Measurements from ENCODE around the gene ZEB1.

Gene ZEB1

DNA sequence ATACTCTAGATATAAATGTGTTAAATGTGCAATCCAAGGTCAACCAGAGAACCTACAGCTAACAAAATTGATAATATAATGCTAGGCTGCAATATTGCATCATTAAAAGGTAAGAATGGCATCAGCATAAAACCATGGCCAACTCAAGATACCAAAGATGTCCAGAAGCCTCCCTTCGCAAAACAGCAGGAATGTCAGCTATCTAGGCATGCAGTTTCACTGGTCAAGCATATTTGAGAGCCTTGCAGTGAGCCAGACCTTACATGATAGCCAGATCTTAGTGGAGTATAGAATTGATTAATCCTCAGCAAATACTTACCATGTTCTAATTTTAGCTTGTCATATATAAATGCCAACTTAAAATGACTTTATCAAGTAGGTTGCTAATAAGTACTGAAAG, 138.8 kb downstream of the ZEB1 start:
- Mint-ChIP-seq H3K36me3 (ENCODE audit: low read depth) (peaks cover 74% of the 10 kb centered on the region), H3K4me1 (ENCODE audit: low read depth) (peaks cover 21% of the 10 kb centered on the region), H3K27me3 (no peaks in the 10 kb centered on the region), H3K4me3 (no peak overlapping the region), H3K9me3 (peaks cover 29% of the 10 kb centered on the region), H3K27ac (no peak overlapping the region)
- no peak for DNase-seq

- Mint-ChIP-seq H3K4me3 (no peak overlapping the region), H3K27ac (no peak overlapping the region), H3K36me3 (ENCODE audit: low read depth) (peaks cover 74% of the 10 kb centered on the region), H3K9me3 (peaks cover 29% of the 10 kb centered on the region), H3K4me1 (ENCODE audit: low read depth) (peaks cover 19% of the 10 kb centered on the region), H3K27me3 (no peaks in the 10 kb centered on the region)
- DNase-seq, result no peak
Observed at GRCh38 chr10:31458974-31459373, 140.0 kb downstream of the ZEB1 start.

- H3K4me1 Mint-ChIP-seq (ENCODE audit: low read depth), result peaks cover 14% of the 10 kb centered on the region
- no peaks in the 10 kb centered on the region for H3K27me3 Mint-ChIP-seq
- no peak overlapping the region for H3K4me3 Mint-ChIP-seq
- no peak overlapping the region for H3K27ac Mint-ChIP-seq
- DNase-seq, result no peak
- peaks cover 71% of the 10 kb centered on the region for H3K36me3 Mint-ChIP-seq (ENCODE audit: low read depth)
- peaks cover 29% of the 10 kb centered on the region for H3K9me3 Mint-ChIP-seq
Observed at GRCh38 chr10:31460242-31460641, 141.2 kb downstream of the ZEB1 start.

DNA sequence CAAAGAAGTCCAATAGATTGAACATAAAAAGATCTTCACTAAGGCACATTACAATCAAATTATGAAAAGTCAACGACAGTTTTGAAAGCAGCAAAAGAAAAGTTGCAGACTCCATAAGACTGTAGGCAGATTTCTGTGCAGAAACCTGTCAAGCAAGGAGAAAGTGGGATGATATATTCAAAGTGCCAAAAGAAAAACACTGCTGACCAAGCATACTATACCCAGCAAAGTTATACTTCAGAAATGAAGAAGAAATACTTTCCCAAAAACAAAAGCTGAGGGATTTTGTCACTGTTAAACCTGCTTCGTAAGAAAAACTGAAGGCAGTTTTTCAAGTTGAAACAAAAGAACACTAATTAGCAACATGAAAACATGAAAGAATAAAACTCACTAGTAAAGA, 145.5 kb downstream of the ZEB1 start:
- Mint-ChIP-seq H3K36me3 (ENCODE audit: low read depth) (peaks cover 91% of the 10 kb centered on the region), H3K4me1 (ENCODE audit: low read depth) (no peaks in the 10 kb centered on the region), H3K9me3 (peaks cover 40% of the 10 kb centered on the region), H3K27ac (no peak overlapping the region), H3K4me3 (no peak overlapping the region), H3K27me3 (no peaks in the 10 kb centered on the region)
- DNase-seq, result no peak

DNA sequence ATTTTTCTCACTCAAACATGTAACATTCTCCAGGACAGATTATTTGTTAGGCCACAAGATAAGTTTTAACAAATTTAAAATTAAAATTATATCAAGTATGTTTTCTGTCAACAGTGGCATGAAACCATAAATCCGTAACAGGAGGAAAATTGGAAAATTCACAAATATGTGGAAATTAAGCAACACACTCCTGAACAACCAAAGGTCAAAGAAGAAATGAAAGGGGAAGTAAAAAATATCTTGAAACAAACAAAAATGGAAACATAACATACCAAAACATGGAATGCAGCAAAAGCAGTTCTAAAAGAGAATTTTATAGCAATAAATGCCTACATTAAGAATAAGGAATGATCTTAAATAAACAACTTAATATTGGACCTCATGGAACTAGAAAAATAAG, 147.3 kb downstream of the ZEB1 start:
- no peak for DNase-seq
- H3K4me1 Mint-ChIP-seq (ENCODE audit: low read depth), result no peaks in the 10 kb centered on the region
- H3K4me3 Mint-ChIP-seq, result no peak overlapping the region
- peaks cover 78% of the 10 kb centered on the region for H3K36me3 Mint-ChIP-seq (ENCODE audit: low read depth)
- H3K9me3 Mint-ChIP-seq, result peaks cover 38% of the 10 kb centered on the region
- H3K27ac Mint-ChIP-seq, result no peak overlapping the region
- H3K27me3 Mint-ChIP-seq, result no peaks in the 10 kb centered on the region

DNA sequence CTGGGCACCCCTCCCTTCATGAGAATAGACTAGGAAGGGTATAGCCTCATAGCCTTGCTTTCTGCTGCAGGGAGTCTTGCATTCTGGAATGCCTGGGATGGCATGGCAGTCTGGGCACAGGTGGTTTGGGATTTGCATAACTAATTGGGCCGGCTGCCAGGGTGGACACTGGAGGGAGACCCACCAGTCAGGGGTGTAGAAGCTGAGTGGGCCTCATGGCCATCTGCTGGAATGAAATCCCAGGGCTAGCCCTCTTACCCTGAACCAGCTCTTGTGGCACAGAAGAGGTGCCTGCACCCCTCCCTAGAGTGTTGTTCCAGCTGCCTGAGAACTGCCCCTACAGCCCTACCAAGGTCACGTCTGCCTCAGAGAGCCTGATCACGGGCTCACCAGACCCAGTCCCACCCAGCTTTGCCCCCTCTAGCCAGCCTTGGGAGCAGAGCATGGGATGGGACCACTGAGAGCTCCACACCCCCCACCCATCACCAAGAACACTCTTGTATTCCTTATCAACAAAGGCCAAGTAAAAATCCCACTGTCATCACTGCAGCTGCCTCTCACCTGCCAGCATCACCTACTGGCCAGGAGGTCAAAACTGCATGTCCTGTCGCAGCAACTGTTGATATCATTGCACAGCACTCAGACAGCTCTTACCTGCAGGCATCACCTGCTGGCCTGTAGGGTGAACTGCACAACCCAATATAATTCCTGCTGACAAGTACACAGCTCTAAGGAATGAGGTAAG, 148.9 kb downstream of the ZEB1 start:
- Mint-ChIP-seq H3K4me1 (ENCODE audit: low read depth) (no peaks in the 10 kb centered on the region), H3K27me3 (no peaks in the 10 kb centered on the region), H3K27ac (peak overlapping the region; percentile 66), H3K36me3 (ENCODE audit: low read depth) (peaks cover 63% of the 10 kb centered on the region), H3K9me3 (peaks cover 26% of the 10 kb centered on the region), H3K4me3 (no peak overlapping the region)
- no peak for DNase-seq

DNA sequence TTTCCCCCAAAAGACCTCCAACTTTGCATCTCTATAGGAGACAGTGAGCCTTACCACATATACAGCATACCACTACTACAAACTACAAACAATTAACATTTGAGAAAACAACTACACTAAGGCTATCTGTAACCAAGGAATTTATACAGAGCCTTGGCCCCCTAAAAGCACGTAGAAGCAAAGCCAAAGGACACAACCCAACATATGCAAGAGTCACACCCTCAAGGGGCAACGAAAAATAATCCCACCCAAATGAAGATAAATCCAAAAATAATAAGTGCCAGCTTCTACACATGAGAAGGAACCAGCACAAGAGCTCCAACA, 149.5 kb downstream of the ZEB1 start:
- Mint-ChIP-seq H3K4me1 (ENCODE audit: low read depth) (no peaks in the 10 kb centered on the region), H3K4me3 (no peak overlapping the region), H3K9me3 (peaks cover 20% of the 10 kb centered on the region), H3K27ac (no peak overlapping the region), H3K27me3 (no peaks in the 10 kb centered on the region), H3K36me3 (ENCODE audit: low read depth) (peaks cover 57% of the 10 kb centered on the region)
- DNase-seq, result no peak

DNA sequence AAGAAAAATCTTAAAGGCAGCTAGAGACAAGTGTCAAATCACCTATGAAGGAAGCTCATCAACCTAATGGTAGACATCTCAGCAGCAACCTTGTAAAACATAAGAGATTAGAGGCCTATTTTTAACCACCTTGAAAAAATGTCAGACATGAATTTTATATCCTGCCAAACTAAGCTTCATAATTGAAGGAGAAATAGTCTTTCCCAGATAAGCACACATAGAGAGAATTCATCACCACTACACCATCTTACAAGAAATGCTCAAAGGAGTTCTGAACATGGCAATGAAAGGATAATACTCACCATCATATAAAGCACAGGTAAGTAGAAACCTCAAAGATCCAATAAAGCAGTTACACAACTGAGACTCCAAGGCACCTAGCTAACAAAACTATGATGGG, 156.5 kb downstream of the ZEB1 start:
- H3K9me3 Mint-ChIP-seq, result peaks cover 16% of the 10 kb centered on the region
- no peaks in the 10 kb centered on the region for H3K27me3 Mint-ChIP-seq
- H3K4me1 Mint-ChIP-seq (ENCODE audit: low read depth), result peaks cover 26% of the 10 kb centered on the region
- peaks cover 25% of the 10 kb centered on the region for H3K36me3 Mint-ChIP-seq (ENCODE audit: low read depth)
- no peak overlapping the region for H3K27ac Mint-ChIP-seq
- no peak for DNase-seq
- H3K4me3 Mint-ChIP-seq, result no peak overlapping the region

DNA sequence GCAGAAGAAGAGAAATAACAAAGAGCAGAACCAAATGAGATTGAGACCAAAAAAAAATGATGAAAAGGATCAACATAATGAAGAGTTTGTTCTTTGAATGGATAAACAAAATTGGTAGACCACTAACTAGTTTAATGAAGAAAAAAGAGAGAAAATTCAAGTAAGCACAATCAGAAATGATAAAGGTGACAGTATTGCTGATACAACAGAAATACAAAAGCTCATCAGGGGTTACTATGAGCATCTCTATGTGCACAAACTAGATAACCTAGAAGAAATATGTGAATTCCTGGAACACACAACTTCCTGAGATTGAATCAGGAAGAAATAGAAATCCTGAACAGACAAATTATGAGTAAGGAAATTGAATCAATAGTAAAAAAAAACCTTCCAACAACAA, 157.1 kb downstream of the ZEB1 start:
- H3K27ac Mint-ChIP-seq, result no peak overlapping the region
- peaks cover 26% of the 10 kb centered on the region for H3K4me1 Mint-ChIP-seq (ENCODE audit: low read depth)
- no peak overlapping the region for H3K4me3 Mint-ChIP-seq
- H3K36me3 Mint-ChIP-seq (ENCODE audit: low read depth), result peaks cover 27% of the 10 kb centered on the region
- H3K9me3 Mint-ChIP-seq, result peaks cover 16% of the 10 kb centered on the region
- DNase-seq, result no peak
- no peaks in the 10 kb centered on the region for H3K27me3 Mint-ChIP-seq

DNA sequence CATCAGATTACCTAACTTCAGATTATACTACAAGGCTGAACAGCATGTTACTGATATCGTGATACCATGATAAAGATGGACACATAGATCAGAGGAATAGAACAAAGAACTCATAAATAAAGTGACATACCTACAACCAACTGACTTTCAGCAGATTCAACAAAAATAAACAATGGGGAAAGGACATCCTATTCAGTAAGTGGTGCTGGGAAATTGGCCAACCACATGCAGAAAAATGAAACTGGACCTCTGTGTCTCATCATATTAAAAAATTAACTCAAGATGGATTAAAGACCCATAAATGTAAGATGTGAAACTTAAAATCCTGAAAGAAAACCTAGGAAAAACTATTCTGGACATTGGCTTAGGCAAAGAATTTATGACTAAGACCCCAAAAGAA, 158.6 kb downstream of the ZEB1 start:
- peaks cover 33% of the 10 kb centered on the region for H3K36me3 Mint-ChIP-seq (ENCODE audit: low read depth)
- DNase-seq, result no peak
- no peak overlapping the region for H3K27ac Mint-ChIP-seq
- peaks cover 26% of the 10 kb centered on the region for H3K4me1 Mint-ChIP-seq (ENCODE audit: low read depth)
- peaks cover 16% of the 10 kb centered on the region for H3K9me3 Mint-ChIP-seq
- H3K27me3 Mint-ChIP-seq, result no peaks in the 10 kb centered on the region
- H3K4me3 Mint-ChIP-seq, result no peak overlapping the region

DNA sequence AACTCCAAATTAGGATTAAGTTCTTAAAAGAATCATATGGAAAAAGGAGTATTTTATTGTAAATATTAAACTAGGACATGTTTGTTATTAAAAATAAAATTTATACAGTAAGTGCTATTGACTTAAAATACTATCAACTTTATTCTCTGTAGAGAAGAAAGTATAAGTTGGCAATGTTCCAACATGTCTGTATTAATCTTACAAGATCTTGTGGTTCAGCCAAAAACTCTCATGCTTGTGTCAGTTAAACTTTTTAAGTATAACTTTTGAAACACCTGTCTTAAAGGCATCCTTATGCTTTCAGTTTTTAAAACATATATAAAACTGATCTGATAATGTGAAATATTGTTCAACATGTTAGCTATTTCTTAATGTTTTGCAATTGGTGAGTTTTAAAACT, 160.7 kb downstream of the ZEB1 start:
- peaks cover 26% of the 10 kb centered on the region for H3K4me1 Mint-ChIP-seq (ENCODE audit: low read depth)
- DNase-seq, result no peak
- no peak overlapping the region for H3K27ac Mint-ChIP-seq
- no peak overlapping the region for H3K4me3 Mint-ChIP-seq
- H3K36me3 Mint-ChIP-seq (ENCODE audit: low read depth), result peaks cover 52% of the 10 kb centered on the region
- H3K27me3 Mint-ChIP-seq, result no peaks in the 10 kb centered on the region
- H3K9me3 Mint-ChIP-seq, result peaks cover 18% of the 10 kb centered on the region

DNA sequence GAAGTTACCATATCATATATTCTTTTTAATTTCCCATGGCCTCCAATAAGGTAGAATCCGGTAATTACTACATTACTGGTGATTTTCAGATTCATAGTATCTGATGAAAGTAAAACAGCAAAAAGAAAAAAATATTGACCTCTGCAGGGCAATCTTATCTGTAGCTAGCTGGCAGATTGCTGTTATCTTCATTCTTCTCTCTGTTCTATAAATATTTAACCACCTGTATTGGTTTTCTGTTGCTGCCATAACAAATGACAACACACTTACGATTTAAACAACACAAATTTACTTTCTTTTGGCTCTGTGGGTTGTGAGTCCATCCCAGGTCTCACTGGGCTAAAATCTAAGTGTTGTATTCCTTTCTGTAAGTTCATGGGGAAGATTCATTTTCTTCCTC, 164.5 kb downstream of the ZEB1 start:
- peaks cover 10% of the 10 kb centered on the region for H3K4me1 Mint-ChIP-seq (ENCODE audit: low read depth)
- H3K4me3 Mint-ChIP-seq, result no peak overlapping the region
- H3K36me3 Mint-ChIP-seq (ENCODE audit: low read depth), result peaks cover 51% of the 10 kb centered on the region
- H3K27ac Mint-ChIP-seq, result peak overlapping the region; percentile 29
- peaks cover 7% of the 10 kb centered on the region for H3K9me3 Mint-ChIP-seq
- H3K27me3 Mint-ChIP-seq, result no peaks in the 10 kb centered on the region
- DNase-seq, result no peak

DNA sequence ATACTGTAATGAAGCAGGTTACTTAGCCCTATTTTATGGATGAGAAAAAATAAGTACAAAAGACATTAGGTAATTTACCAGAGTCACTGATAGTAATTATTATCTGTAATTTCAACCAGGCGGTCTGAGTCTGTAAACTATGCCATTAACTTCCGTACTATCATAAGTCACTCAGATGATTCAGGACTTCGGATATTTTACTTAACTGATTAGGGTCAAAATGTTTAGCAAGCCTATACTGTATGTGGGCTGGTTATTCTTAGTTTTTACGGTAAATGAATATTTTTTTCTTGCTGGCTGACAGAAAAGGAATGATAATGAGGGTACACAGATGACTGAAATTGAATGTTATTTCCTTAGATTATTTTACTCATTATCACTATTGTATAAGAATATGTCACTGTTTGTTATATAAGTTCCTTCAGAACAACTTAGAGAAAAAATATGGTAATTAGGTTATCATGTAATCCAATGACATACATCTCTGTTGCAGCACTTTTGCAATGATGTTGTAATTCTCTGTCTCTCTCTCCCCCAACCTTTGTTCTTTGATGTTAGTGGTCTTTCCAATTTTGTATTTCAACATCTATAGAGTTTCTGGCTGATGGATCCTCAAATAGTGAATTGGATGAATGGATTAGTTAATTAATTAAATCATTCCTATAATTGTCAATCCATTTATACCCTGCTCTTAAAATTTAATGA, 165.6 kb downstream of the ZEB1 start:
- Mint-ChIP-seq H3K9me3 (peaks cover 13% of the 10 kb centered on the region), H3K27me3 (no peaks in the 10 kb centered on the region), H3K27ac (no peak overlapping the region), H3K4me3 (no peak overlapping the region), H3K4me1 (ENCODE audit: low read depth) (peaks cover 3% of the 10 kb centered on the region), H3K36me3 (ENCODE audit: low read depth) (peaks cover 53% of the 10 kb centered on the region)
- no peak for DNase-seq

GRCh38 chr10:31490858-31491504, 172.0 kb downstream of the ZEB1 start:
- H3K9me3 Mint-ChIP-seq, result peaks cover 11% of the 10 kb centered on the region
- peak overlapping the region; percentile 14 for H3K27ac Mint-ChIP-seq
- no peak overlapping the region for H3K4me3 Mint-ChIP-seq
- H3K4me1 Mint-ChIP-seq (ENCODE audit: low read depth), result peaks cover 7% of the 10 kb centered on the region
- H3K27me3 Mint-ChIP-seq, result no peaks in the 10 kb centered on the region
- H3K36me3 Mint-ChIP-seq (ENCODE audit: low read depth), result peaks cover 37% of the 10 kb centered on the region
- no peak for DNase-seq

- no peak overlapping the region for H3K4me3 Mint-ChIP-seq
- peaks cover 82% of the 10 kb centered on the region for H3K36me3 Mint-ChIP-seq (ENCODE audit: low read depth)
- H3K27ac Mint-ChIP-seq, result no peak overlapping the region
- no peak for DNase-seq
- peaks cover 12% of the 10 kb centered on the region for H3K4me1 Mint-ChIP-seq (ENCODE audit: low read depth)
- H3K9me3 Mint-ChIP-seq, result peaks cover 44% of the 10 kb centered on the region
- H3K27me3 Mint-ChIP-seq, result no peaks in the 10 kb centered on the region
Observed at GRCh38 chr10:31507427-31507826, 188.4 kb downstream of the ZEB1 start.
